ENCODE results near the gene FOXP3. TPM values are rescaled to one million over a fixed set of nuclear protein-coding genes. Genes with fewer than 3 reads are reported as not detected.
A peak's percentile ranks its signal among the peaks of the same experiment; 100 is the strongest.

FOXP3 gene
- total and polyA plus RNA-seq, 11 donors: 0.11 to 1.4 TPM; not detected in 9

- Histone ChIP-seq H3K36me3 (no peaks in the 10 kb centered on the region), H3K4me1 (no peaks in the 10 kb centered on the region), H3K27me3 (peaks cover 0 to 5% (median 0%) of the 10 kb centered on the region in 9 donors), H3K9me3 (no peaks in the 10 kb centered on the region), H3K4me3 (no peak overlapping the region), H3K27ac (no peak overlapping the region)
- intact Hi-C loops (cut with DNase I): no loop called here
- TF ChIP-seq CTCF (IDR thresholded peaks at IDR 0.05) (no peak), POLR2A (IDR thresholded peaks at IDR 0.05) (no peak)
- DNase-seq (no peak), ATAC-seq (no peak)
- WGBS, 4 donors: 70 to 77% (median 73%) methylated on average over 6 to 8 of the region's 8 CpGs
These were observed 54.1 kb downstream of the FOXP3 start for GRCh38 chrX:49210406-49210805.

GRCh38 chrX:49209434-49210251, 54.9 kb downstream of the FOXP3 start:
- no peak overlapping the region for H3K27ac ChIP-seq
- H3K4me1 ChIP-seq: no peaks in the 10 kb centered on the region
- ATAC-seq (peak in 1 of 4 donors; percentile 83), DNase-seq (no peak)
- no peaks in the 10 kb centered on the region for H3K9me3 ChIP-seq
- 19 to 47% (median 33%) methylated on average over 23 to 28 of the region's 28 CpGs for WGBS, 4 donors
- TF ChIP-seq CTCF (IDR thresholded peaks at IDR 0.05): peak in 1 of 12 donors; percentile 7
- no peak for TF ChIP-seq POLR2A (IDR thresholded peaks at IDR 0.05)
- no peaks in the 10 kb centered on the region for H3K36me3 ChIP-seq
- peak overlapping the region in 6 of 12 donors; percentile 7 to 19 (median 13) for H3K4me3 ChIP-seq
- peaks cover 0 to 5% (median 0%) of the 10 kb centered on the region in 9 donors for H3K27me3 ChIP-seq
- intact Hi-C loops (cut with DNase I): loop anchor here in 1 of 10 donors (10.0 kb wide), 1 partner anchor 55 kb away; the partner anchor contains the start of genes FOXP3 and PPP1R3F

GRCh38 chrX:49208399-49208798, 56.1 kb downstream of the FOXP3 start:
- ATAC-seq (no peak), DNase-seq (no peak)
- Histone ChIP-seq H3K9me3 (no peaks in the 10 kb centered on the region), H3K4me3 (no peak overlapping the region), H3K4me1 (no peaks in the 10 kb centered on the region), H3K27me3 (peaks cover 0 to 5% (median 0%) of the 10 kb centered on the region in 9 donors), H3K36me3 (no peaks in the 10 kb centered on the region), H3K27ac (no peak overlapping the region)
- no peak for TF ChIP-seq CTCF (IDR thresholded peaks at IDR 0.05)
- no peak for TF ChIP-seq POLR2A (IDR thresholded peaks at IDR 0.05)
- WGBS, 4 donors: 85 to 92% (median 88%) methylated on average over 5 of the region's 5 CpGs
- intact Hi-C loops (cut with DNase I): loop anchor here in 1 of 10 donors (10.0 kb wide), 1 partner anchor 56 kb away; the partner anchor contains the start of genes FOXP3 and PPP1R3F

- Histone ChIP-seq H3K4me3 (no peak overlapping the region), H3K9me3 (no peaks in the 10 kb centered on the region), H3K27me3 (peaks cover 0 to 5% (median 0%) of the 10 kb centered on the region in 9 donors), H3K27ac (no peak overlapping the region), H3K4me1 (no peaks in the 10 kb centered on the region), H3K36me3 (no peaks in the 10 kb centered on the region)
- ATAC-seq (no peak), DNase-seq (no peak)
- intact Hi-C loops (cut with DNase I): loop anchor here in 1 of 10 donors (10.0 kb wide), 1 partner anchor 58 kb away; the partner anchor contains the start of genes FOXP3 and PPP1R3F
- 76 to 90% (median 85%) methylated on average over 7 to 8 of the region's 8 CpGs for WGBS, 4 donors
- TF ChIP-seq POLR2A (IDR thresholded peaks at IDR 0.05) (no peak), CTCF (IDR thresholded peaks at IDR 0.05) (no peak)
These were observed 58.0 kb downstream of the FOXP3 start for GRCh38 chrX:49206543-49206942.
